ENCODE data around the gene STK11.

Gene STK11

DNA sequence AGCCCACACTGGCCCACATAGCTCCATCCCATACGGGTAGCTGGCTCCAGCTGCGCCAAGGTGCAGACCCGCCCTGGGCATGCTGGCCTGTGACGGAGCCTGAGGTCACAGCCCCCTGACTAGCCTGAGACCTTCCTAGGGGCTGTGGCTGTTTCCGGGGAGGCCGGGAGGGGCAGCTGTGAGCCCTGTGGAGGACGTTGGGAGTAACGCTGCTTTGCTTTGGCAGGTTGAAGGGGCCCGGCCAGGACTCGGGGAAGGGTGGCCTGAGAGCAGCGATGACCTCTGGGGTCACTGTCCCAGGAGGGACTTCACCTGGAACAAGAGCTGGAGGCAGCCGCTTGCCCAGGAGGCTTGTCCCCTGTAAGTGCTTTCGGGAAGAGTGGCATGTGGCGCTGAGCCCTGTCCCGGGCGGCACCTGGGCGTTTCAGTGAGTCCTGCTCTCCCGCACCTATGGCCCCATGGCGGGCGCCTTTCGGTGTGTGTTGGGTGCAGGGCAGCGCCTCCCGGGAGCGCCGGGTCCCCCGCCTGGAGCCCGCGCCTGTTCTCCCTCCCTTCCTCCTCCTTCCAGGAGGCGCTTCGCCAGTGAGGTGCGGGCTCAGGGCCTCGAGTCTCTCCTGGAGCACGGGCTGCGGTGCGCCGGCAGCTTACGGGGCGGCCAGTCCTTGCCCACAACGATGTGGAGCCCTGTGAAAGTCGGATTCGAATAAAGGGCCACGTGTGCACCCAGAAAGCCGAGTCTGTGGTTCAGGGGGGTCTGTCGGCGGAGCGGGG is 68.7 kb downstream of the STK11 start:
- no peak for DNase-seq (ENCODE audit: low spot score)

DNA sequence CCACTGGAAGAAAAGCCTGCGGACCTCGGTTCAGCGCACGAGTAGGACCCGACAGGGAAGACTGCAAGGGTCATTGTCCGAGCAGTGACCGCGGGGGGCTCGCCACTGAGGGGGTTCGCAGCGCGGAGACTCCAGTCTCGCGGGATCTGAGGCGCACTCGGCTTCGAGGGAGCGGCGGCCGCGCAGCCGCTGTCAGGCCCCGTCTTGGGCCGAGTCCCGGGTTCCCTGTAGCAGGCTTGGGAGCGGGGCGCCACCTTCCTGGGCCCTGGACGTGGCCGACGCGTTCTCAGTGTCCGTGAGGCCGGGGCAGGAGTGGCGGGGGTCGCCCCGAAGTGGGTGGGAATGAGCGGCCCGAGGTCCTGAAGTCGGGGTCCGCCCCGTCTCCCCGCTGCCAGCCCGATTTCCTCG is 69.3 kb downstream of the STK11 start:
- no peak for DNase-seq (ENCODE audit: low spot score)

DNA sequence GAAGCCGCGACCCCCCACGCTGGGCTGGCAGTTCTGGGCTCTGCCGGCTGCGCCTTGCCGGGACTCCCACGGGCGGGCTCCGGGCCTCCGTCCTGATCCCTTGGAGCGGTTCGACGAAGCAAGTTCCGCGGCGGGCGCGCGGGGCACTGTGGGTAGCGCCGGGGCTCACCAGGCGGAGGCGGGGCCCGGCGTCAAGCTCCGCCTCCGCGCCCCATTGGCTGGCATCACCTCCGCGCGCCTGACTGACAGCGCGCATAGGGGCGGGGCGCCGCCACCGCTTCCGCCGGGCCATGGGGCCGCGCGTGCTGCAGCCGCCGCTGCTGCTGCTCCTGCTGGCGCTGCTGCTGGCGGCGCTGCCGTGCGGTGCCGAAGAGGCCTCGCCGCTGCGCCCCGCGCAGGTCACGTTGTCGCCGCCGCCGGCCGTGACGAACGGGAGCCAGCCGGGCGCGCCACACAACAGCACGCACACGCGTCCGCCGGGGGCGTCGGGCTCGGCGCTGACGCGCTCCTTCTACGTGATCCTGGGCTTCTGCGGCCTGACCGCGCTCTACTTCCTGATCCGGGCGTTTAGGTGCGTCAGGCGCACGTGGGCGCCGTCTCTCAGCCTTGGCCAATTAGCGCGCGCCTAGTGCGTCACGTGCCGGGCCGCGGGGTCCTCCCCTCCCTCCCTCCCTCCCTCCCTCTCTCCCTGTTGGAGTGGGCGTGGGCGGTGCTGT is 69.8 kb downstream of the STK11 start, which contains the start of gene FAM174C:
TSS of gene FAM174C (plus strand) at position 271 of the 716 bp plus-strand sequence. CDS start at position 291, 20 bp downstream.
- DNase-seq (ENCODE audit: low spot score) = peak; percentile 96

DNA sequence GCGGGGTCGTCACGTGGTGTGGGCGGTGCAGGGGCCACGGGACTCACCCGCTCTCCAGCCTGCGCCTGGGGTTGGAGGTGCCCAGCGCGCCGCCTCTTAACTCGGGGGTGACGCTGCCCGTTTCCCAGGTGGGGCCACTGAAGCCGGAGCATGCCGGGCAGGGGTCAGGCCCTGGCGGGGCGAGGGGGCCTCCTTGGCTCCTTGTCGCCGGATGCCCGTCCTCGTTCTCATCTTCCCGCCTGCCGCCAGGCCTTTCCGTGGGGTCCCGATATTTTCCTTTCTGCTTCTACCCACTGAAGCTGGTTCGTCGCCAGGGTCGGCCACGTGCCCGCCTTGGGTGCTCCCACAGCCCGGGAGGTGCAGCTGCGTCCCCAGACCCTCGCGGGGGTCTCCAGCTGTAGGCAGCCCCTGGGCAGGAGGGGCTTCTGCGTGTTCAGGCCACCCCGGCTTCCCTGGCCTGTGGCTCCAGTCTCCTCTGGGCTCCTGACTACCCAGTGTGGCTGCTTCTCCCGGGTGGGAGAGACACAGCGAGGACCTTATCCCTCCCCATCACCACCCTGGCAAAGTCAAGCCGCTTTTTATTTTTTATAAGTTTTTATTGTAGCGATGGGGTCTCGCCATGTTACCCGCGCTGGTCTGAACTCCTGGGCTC is 70.5 kb downstream of the STK11 start:
- DNase-seq (ENCODE audit: low spot score) = no peak

DNA sequence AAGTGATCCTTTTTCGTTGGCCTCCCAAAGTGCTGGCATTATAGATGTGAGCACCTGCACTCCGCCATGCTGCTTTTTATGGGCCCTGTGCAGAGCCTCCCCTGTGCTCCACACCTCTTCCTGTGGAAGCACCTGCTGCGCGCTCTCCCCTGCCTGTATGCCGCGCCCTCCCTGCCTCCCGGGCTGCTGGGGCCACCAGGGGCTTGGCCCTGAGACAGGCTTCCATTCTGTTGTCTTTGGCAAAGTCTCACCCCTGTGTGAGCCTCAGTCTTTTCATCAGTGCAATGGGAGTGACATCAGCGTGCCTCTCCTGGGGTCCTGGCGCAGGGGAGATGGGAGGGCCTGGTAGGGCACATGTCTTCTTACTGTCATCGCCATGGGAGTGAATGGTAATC is 71.0 kb downstream of the STK11 start:
- DNase-seq (ENCODE audit: low spot score) = no peak

DNA sequence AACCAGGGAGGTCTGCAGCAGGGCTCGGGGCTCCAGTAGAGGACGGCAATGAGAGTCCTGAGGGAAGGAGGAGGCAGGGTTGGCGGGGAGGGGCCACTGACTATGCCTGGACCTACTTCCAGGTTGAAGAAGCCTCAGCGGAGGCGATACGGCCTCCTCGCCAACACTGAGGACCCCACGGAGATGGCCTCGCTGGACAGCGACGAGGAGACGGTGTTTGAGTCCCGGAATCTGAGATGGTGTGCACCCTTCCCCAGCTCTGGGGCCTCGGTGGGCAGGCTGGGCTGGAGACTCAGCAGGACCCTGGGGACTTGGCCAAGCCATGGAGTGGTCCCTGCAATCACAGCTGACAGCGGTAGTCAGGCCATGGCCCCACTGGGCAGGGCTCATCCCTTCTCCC is 71.5 kb downstream of the STK11 start:
- DNase-seq (ENCODE audit: low spot score) = no peak

Data from AG08395 (cell line).